Coronary artery (tissue), 2 donors: Measurements from ENCODE around the gene RIPOR1.

Experiments
- DNase-seq: peaks from one replicate; pipeline ENCODE4 v3.0.0-alpha.2; 2017; ENCODE audit warnings: low spot score
- H3K27ac ChIP-seq, 2 donors: fragments of 200-600 bp; sonication (generic); one replicate each; pipeline ENCODE4 v1.5.1; 2016 to 2019
- H3K4me3 ChIP-seq: fragments of 200-600 bp; sonication (generic); 2 replicates; pipeline ENCODE4 v1.5.1; 2016; ENCODE audit warnings: mild to moderate bottlenecking, moderate library complexity
- CTCF ChIP-seq: fragments of 200-600 bp; sonication (generic); IDR thresholded peaks from one replicate; pipeline ENCODE4 v1.5.1; 2019; ENCODE audit warnings: antibody characterized with exemption

RIPOR1 gene

GRCh38 chr16:67528222-67528869 lies at the start of gene RIPOR1:
TSS of gene RIPOR1 (plus strand) at chr16:67528829. CDS start at chr16:67538447, 9,618 bp downstream.
- peak; percentile 84 for DNase-seq
- TF ChIP-seq CTCF = no peak
- Histone ChIP-seq H3K4me3 (peak within 1 kb of the TSS; percentile 88), H3K27ac (peak within 1 kb of the TSS; percentile 94)

- DNase-seq = peak; percentile 99
- Histone ChIP-seq H3K4me3 (peak within 1 kb of the TSS; percentile 89), H3K27ac (peak within 1 kb of the TSS; percentile 89 to 90)
- peak; percentile 78 for TF ChIP-seq CTCF
These were observed 47.6 kb upstream of the RIPOR1 start, which contains the start of gene ATP6V0D1 for GRCh38 chr16:67480833-67481560. TSS of gene ATP6V0D1 (minus strand) at chr16:67481157. CDS start at chr16:67481086, 71 bp downstream.

GRCh38 chr16:67481561-67482232 lies 46.9 kb upstream of the RIPOR1 start:
- no peak for DNase-seq
- Histone ChIP-seq H3K4me3 (peak overlapping the region; percentile 89), H3K27ac (peak overlapping the region; percentile 58 to 90)
- TF ChIP-seq CTCF = no peak

- DNase-seq = no peak
- TF ChIP-seq CTCF = no peak
- H3K27ac ChIP-seq = peak overlapping the region in 1 of 2 donors; percentile 58
- peak overlapping the region; percentile 89 for H3K4me3 ChIP-seq
These were observed 46.2 kb upstream of the RIPOR1 start for GRCh38 chr16:67482233-67482924.

GRCh38 chr16:67483150-67483549 lies 45.5 kb upstream of the RIPOR1 start, which contains the start of gene AGRP:
TSS of gene AGRP (minus strand) at chr16:67483547. CDS start at chr16:67483398, 149 bp downstream.
- no peak for DNase-seq
- H3K27ac ChIP-seq = peak within 1 kb of the TSS in 1 of 2 donors; percentile 58
- TF ChIP-seq CTCF = no peak
- peak within 1 kb of the TSS; percentile 89 for H3K4me3 ChIP-seq

- TF ChIP-seq CTCF = no peak
- no peak overlapping the region for H3K4me3 ChIP-seq
- no peak for DNase-seq
- no peak overlapping the region for H3K27ac ChIP-seq
These were observed 44.7 kb upstream of the RIPOR1 start for GRCh38 chr16:67483731-67484525.
